GM12864 (cell line): Measurements from ENCODE around the gene PKP1.

ENCODE experiments used
- DNase-seq: peaks from one replicate; pipeline ENCODE4 v3.0.0-alpha.2; 2011; ENCODE audit warnings: low read depth
- H3K4me3 ChIP-seq: 2 replicates; pipeline ENCODE4 v1.5.1; 2011; ENCODE audit warnings: mild to moderate bottlenecking, low read depth, low read length, control low read depth
- TF ChIP-seq, protein P1 (sequence below): IDR thresholded peaks from 2 replicates; pipeline ENCODE4 v1.5.1; 2011; ENCODE audit warnings: low read depth, mild to moderate bottlenecking, moderate library complexity, low read length, control low read depth, inconsistent platforms; ENCODE audit errors: missing control alignments

PKP1 gene

DNA sequence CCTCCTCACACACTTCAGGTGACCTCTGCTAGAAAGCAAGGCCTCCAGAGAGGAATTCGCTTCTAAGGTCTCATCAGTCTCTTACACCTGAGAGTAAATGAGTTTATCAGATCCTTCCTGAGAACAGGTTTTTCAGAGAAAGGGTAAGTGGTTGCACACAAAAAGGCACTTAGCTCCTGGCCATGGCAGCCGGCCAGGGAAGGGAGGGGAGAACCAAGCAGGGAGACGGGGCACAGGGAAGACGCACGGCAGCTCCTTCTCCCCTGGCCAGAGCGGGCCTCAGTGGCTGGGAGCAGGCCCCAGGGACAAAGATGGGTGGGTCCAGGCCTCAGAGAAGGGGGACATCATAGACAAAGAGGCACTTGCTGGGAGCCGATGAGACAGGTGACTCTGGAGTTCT, 97.8 kb downstream of the PKP1 start:
- DNase-seq, result no peak
- TF ChIP-seq, protein P1, sequence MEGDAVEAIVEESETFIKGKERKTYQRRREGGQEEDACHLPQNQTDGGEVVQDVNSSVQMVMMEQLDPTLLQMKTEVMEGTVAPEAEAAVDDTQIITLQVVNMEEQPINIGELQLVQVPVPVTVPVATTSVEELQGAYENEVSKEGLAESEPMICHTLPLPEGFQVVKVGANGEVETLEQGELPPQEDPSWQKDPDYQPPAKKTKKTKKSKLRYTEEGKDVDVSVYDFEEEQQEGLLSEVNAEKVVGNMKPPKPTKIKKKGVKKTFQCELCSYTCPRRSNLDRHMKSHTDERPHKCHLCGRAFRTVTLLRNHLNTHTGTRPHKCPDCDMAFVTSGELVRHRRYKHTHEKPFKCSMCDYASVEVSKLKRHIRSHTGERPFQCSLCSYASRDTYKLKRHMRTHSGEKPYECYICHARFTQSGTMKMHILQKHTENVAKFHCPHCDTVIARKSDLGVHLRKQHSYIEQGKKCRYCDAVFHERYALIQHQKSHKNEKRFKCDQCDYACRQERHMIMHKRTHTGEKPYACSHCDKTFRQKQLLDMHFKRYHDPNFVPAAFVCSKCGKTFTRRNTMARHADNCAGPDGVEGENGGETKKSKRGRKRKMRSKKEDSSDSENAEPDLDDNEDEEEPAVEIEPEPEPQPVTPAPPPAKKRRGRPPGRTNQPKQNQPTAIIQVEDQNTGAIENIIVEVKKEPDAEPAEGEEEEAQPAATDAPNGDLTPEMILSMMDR, result no peak
- H3K4me3 ChIP-seq, result no peak overlapping the region
